Endothelial cell of umbilical vein (primary cell): Measurements from ENCODE around the gene PPBP. TPM values are rescaled to one million over a fixed set of nuclear protein-coding genes. Genes with fewer than 3 reads are reported as not detected.

Experiments
- Bru-seq: library from RNA; stranded (reverse); fragments of 400-500 nt; gene quantifications from one replicate; lab custom pipeline; 2021; lab: Mats Ljungman, UMichigan
- BruChase-seq, 2 experiments: library from RNA; stranded (reverse); fragments of 400-500 nt; gene quantifications; one replicate each; lab custom pipeline; 2021; lab: Mats Ljungman, UMichigan
- BruUV-seq: library from RNA; stranded (reverse); fragments of 400-500 nt; replicated peaks from 2 replicates; lab custom pipeline; 2021; lab: Mats Ljungman, UMichigan
- CTCF ChIA-PET: fragments of 300-600, 350-600 bp; sonication (Branson Sonifier 250); formaldehyde crosslinking; loops from one replicate; lab custom pipeline; 2021; ENCODE audit warnings: antibody characterized with exemption, inconsistent platforms; lab: Charles Lee
- POLR2A ChIA-PET: fragments of 300-600, 350-600 bp; sonication (Branson Sonifier 250); formaldehyde crosslinking; loops from one replicate; lab custom pipeline; 2021; ENCODE audit warnings: antibody characterized with exemption, inconsistent platforms; lab: Charles Lee
- DNase-seq: peaks from one replicate; pipeline ENCODE4 v3.0.0-alpha.2; 2011; ENCODE audit warnings: low read depth, low spot score
- FAIRE-seq: peaks from 2 replicates; lab custom pipeline; 2011; peaks lifted over from hg19 to GRCh38; lab: Jason Lieb, UNC
- H2AFZ ChIP-seq: 2 replicates; pipeline ENCODE4 v1.6.0; 2012; ENCODE audit warnings: low read depth, low read length, control low read depth, inconsistent platforms
- H3K27ac ChIP-seq: 2 replicates; pipeline ENCODE4 v1.5.1; 2011; ENCODE audit warnings: low read depth, mild to moderate bottlenecking, control low read depth, low read length, moderate library complexity; ENCODE audit not compliant: insufficient read depth
- H3K27me3 ChIP-seq, 2 experiments: 2 replicates each; pipeline versions ENCODE4 v1.6.0 to v1.6.1; 2011; ENCODE audit warnings: low read length in 2 of 2, mixed read lengths in 1 of 2; ENCODE audit not compliant: control insufficient read depth in 2 of 2, insufficient read depth in 2 of 2
- H3K36me3 ChIP-seq, 2 experiments: 2 replicates in 1 of 2; 3 replicates in 1 of 2; pipeline ENCODE4 v1.5.1; 2011; ENCODE audit warnings: low read length in 2 of 2, mild to moderate bottlenecking in 1 of 2, moderate library complexity in 1 of 2; ENCODE audit not compliant: control insufficient read depth in 2 of 2, insufficient read depth in 2 of 2; ENCODE audit errors: extremely low read depth in 1 of 2
- H3K4me1 ChIP-seq: 3 replicates; pipeline ENCODE4 v1.5.1; 2011; ENCODE audit warnings: mild to moderate bottlenecking, low read length; ENCODE audit not compliant: control insufficient read depth, insufficient read depth; ENCODE audit errors: extremely low read depth
- H3K4me2 ChIP-seq: 2 replicates; pipeline ENCODE4 v1.6.1; 2011; ENCODE audit warnings: low read length, control low read depth, mixed read lengths; ENCODE audit not compliant: insufficient read depth
- H3K4me3 ChIP-seq, 3 experiments: fragments of 200-600 bp in 1 of 3; sonication (generic), shearing (Covaris generic) in 1 of 3; replicated peaks in 1 of 3; 2 replicates each; pipeline ENCODE4 v1.5.1; 2011 to 2016; ENCODE audit warnings: control low read depth in 3 of 3, low read length in 3 of 3, mild to moderate bottlenecking in 2 of 3, inconsistent platforms in 1 of 3, low read depth in 1 of 3, moderate library complexity in 1 of 3; ENCODE audit not compliant: insufficient read depth in 1 of 3
- H3K79me2 ChIP-seq: 2 replicates; pipeline ENCODE4 v1.6.0; 2012; ENCODE audit warnings: low read length, inconsistent platforms; ENCODE audit not compliant: control insufficient read depth, insufficient read depth
- H3K9ac ChIP-seq: replicated peaks from 2 replicates; pipeline ENCODE3; 2011; ENCODE audit warnings: low read length, control low read depth; ENCODE audit not compliant: insufficient read depth; ENCODE audit errors: extremely low read depth
- H3K9me1 ChIP-seq: replicated peaks from 3 replicates; pipeline ENCODE4 v1.6.0; 2011; ENCODE audit warnings: mild to moderate bottlenecking, low read length; ENCODE audit not compliant: control insufficient read depth, insufficient read depth; ENCODE audit errors: extremely low read depth
- H3K9me3 ChIP-seq: replicated peaks from 2 replicates; pipeline ENCODE4 v1.5.1; 2012; ENCODE audit warnings: low read length, inconsistent platforms; ENCODE audit not compliant: control insufficient read depth, insufficient read depth
- H4K20me1 ChIP-seq: replicated peaks from 2 replicates; pipeline ENCODE3; 2011; ENCODE audit warnings: mild to moderate bottlenecking, low read length; ENCODE audit not compliant: control insufficient read depth, insufficient read depth; ENCODE audit errors: extremely low read depth
- EZH2 ChIP-seq: IDR thresholded peaks from 2 replicates; pipeline ENCODE4 v1.6.1; 2012; ENCODE audit warnings: borderline replicate concordance, low read depth, mild to moderate bottlenecking, moderate library complexity, low read length, inconsistent platforms; ENCODE audit not compliant: severe bottlenecking
- FOS ChIP-seq: IDR thresholded peaks from 2 replicates; pipeline ENCODE4 v1.6.1; 2011; ENCODE audit warnings: mild to moderate bottlenecking, low read length, moderate library complexity, borderline replicate concordance; ENCODE audit not compliant: insufficient read depth
- GATA2 ChIP-seq: IDR thresholded peaks from 2 replicates; pipeline ENCODE4 v1.7.0; 2011; ENCODE audit warnings: low read depth, mild to moderate bottlenecking, moderate library complexity, mixed read lengths, low read length; ENCODE audit not compliant: insufficient read length, insufficient read depth
- JUN ChIP-seq: IDR thresholded peaks from 2 replicates; pipeline ENCODE4 v1.6.1; 2011; ENCODE audit warnings: borderline replicate concordance, low read depth; ENCODE audit not compliant: insufficient read length, insufficient read depth
- MAX ChIP-seq: IDR thresholded peaks from 2 replicates; pipeline ENCODE4 v1.6.1; 2011; ENCODE audit not compliant: insufficient read depth, insufficient read length
- MYC ChIP-seq: IDR thresholded peaks from one replicate; pipeline ENCODE4 v1.6.1; 2011; ENCODE audit warnings: mild to moderate bottlenecking, low read depth, low read length
- POLR2A ChIP-seq: IDR thresholded peaks from 2 replicates; pipeline ENCODE4 v1.6.1; 2012; ENCODE audit warnings: low read depth, mild to moderate bottlenecking, control low read depth, low read length
- POLR2AphosphoS5 ChIP-seq: IDR thresholded peaks from 2 replicates; pipeline ENCODE4 v1.6.1; 2012; ENCODE audit warnings: low read depth, mild to moderate bottlenecking, control low read depth, low read length, moderate library complexity; ENCODE audit not compliant: insufficient read depth
- dilution Hi-C: fragments of 300-500 bp; cut with MboI; formaldehyde crosslinking; loops from one replicate; pipeline ENCODE4 v1.15.0; 2019; ENCODE audit warnings: low sequenced_read_pairs; ENCODE audit not compliant: extremely low pct_ligation_motif_present
- intact Hi-C: fragments of 100-400 bp; cut with micrococcal nuclease; formaldehyde crosslinking; loops from one replicate; pipeline ENCODE4 v1.10.0; 2022
- long read RNA-seq: library from polyadenylated mRNA; stranded (forward); transcript quantifications from one replicate; pipeline ENCODE4 v2.0.0, GENCODE V29; 2021
- polyA minus RNA-seq, 3 experiments: library from RNA; depleted of rRNA, polyadenylated mRNA; stranded (reverse); fragments of >200 nt; gene quantifications; 1 replicate in 1 of 3; 2 replicates in 2 of 3; pipeline ENCODE4 v1.2.3, GENCODE V29; 2011
- polyA plus RNA-seq, 4 experiments: library from polyadenylated mRNA; depleted of rRNA in 3 of 4; stranded (reverse) in 3 of 4; unstranded in 1 of 4; fragments of >200 nt; gene quantifications; 2 replicates each; pipeline versions ENCODE4 v1.2.1 to v1.2.3, GENCODE V29; 2011 to 2012; ENCODE audit warnings: missing spikeins in 1 of 4
- total RNA-seq: library from RNA; stranded (reverse); gene quantifications from 2 replicates; pipeline ENCODE4 v1.2.3, GENCODE V29; 2021
- TF ChIP-seq, protein P1 (sequence below), 2 donors: IDR thresholded peaks; 1 replicate in 1 of 2; 2 replicates in 1 of 2; pipeline ENCODE4 v1.5.1; 2011; ENCODE audit warnings: low read length in 2 of 2, mild to moderate bottlenecking in 2 of 2, moderate library complexity in 2 of 2, control low read depth in 1 of 2, inconsistent platforms in 1 of 2, low read depth in 1 of 2; ENCODE audit not compliant: insufficient read depth in 1 of 2; ENCODE audit errors: extremely low read depth in 1 of 2

Gene PPBP
- total RNA-seq (not detected in 2 replicates), polyA plus RNA-seq (not detected in 2 replicates), polyA minus RNA-seq (not detected in 2 replicates), Bru-seq, nascent RNA (not detected), BruChase-seq, experiment 1, labeled RNA remaining after a 6-hour chase (not detected), BruChase-seq, experiment 2, labeled RNA remaining after a 2-hour chase (not detected)
- polyA plus RNA-seq (2011; cell fraction: cytosol; rRNA removed) = not detected in 2 replicates
- polyA plus RNA-seq (2011; cell fraction: nucleus; rRNA removed) = not detected in 2 replicates
- not detected in 2 replicates for polyA plus RNA-seq (2012)
- polyA minus RNA-seq (2011; cell fraction: cytosol; rRNA and poly(A)+ RNA removed) = not detected
- polyA minus RNA-seq (2011; cell fraction: nucleus; rRNA and poly(A)+ RNA removed) = not detected in 2 replicates
- long read RNA-seq = 0 reads

DNA sequence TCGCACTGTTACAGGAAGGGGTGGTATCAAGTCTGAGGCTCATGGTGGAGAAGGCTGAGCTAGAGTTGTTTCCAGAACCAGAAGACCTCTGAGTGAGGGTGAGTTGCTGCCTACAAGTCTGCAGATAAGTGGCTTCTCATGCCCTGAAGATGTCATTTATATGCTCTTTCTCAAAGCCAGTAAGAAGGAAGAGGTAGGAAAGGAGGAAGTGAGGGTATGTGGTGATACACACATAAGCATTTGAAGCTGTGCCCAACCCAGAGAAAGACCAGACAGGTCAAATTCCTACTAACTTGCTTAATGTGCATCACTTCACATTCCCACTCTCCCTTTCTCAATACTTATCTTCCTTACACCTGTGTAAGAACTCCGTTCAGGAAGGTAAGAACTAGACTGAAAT, at the start of gene PPBP:
Gene PPBP, minus strand, starts transcription at position 130 of the 400 bp plus-strand sequence. Its CDS starts 87 bp downstream, at position 43.
- H3K9ac ChIP-seq = no peak within 1 kb of the TSS
- no peaks in the 10 kb centered on the region for H3K9me1 ChIP-seq
- no peaks in the 10 kb centered on the region for H3K36me3 ChIP-seq
- ChIA-PET CTCF (interaction anchor here (1.0 kb wide), 1 partner anchor 44 kb away, joined by 3 read pairs; no protein-coding TSS in a partner anchor), POLR2A (no interaction called here)
- BruUV-seq = no TSS peak
- intact Hi-C loops (no loop called here), dilution Hi-C loops (no loop called here)
- DNase-seq (no peak), FAIRE-seq (no peak)
- no peak within 1 kb of the TSS for H3K27ac ChIP-seq
- no peak within 1 kb of the TSS for H3K4me3 ChIP-seq
- TF ChIP-seq POLR2AphosphoS5 (no peak), MYC (no peak), GATA2 (no peak), MAX (no peak), JUN (no peak), EZH2 (no peak), FOS (no peak), POLR2A (no peak)
- TF ChIP-seq, protein P1, sequence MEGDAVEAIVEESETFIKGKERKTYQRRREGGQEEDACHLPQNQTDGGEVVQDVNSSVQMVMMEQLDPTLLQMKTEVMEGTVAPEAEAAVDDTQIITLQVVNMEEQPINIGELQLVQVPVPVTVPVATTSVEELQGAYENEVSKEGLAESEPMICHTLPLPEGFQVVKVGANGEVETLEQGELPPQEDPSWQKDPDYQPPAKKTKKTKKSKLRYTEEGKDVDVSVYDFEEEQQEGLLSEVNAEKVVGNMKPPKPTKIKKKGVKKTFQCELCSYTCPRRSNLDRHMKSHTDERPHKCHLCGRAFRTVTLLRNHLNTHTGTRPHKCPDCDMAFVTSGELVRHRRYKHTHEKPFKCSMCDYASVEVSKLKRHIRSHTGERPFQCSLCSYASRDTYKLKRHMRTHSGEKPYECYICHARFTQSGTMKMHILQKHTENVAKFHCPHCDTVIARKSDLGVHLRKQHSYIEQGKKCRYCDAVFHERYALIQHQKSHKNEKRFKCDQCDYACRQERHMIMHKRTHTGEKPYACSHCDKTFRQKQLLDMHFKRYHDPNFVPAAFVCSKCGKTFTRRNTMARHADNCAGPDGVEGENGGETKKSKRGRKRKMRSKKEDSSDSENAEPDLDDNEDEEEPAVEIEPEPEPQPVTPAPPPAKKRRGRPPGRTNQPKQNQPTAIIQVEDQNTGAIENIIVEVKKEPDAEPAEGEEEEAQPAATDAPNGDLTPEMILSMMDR (IDR thresholded peaks at IDR 0.05; ENCODE audit: extremely low read depth in 1 of 2, insufficient read depth in 1 of 2, low read depth in 1 of 2, low read length in 2 of 2) = no peak
- H3K9me3 ChIP-seq = no peaks in the 10 kb centered on the region
- H2AFZ ChIP-seq = no peak within 1 kb of the TSS
- H3K4me2 ChIP-seq = no peak within 1 kb of the TSS
- H3K79me2 ChIP-seq = no peaks in the 10 kb centered on the region
- H4K20me1 ChIP-seq = no peaks in the 10 kb centered on the region
- H3K27me3 ChIP-seq = no peaks in the 10 kb centered on the region
- no peaks in the 10 kb centered on the region for H3K4me1 ChIP-seq
